Keratinocyte (primary cell): Measurements from ENCODE around the gene BORCS5.

ENCODE experiments used
- CTCF ChIP-seq, 3 experiments: IDR thresholded peaks in 1 of 3; conservative IDR thresholded peaks in 1 of 3; optimal IDR thresholded peaks in 1 of 3; 2 replicates in 2 of 3; 3 replicates in 1 of 3; pipeline versions ENCODE3 to v1.5.1; 2011; ENCODE audit warnings: low read length in 3 of 3, mild to moderate bottlenecking in 3 of 3, moderate library complexity in 2 of 3, control low read depth in 1 of 3, inconsistent platforms in 1 of 3; ENCODE audit not compliant: insufficient read depth in 2 of 3; ENCODE audit errors: extremely low read depth in 1 of 3
- EZH2 ChIP-seq: IDR thresholded peaks from one replicate; pipeline ENCODE4 v1.6.1; 2012; ENCODE audit warnings: inconsistent platforms, mild to moderate bottlenecking, low read length, moderate library complexity

- TF ChIP-seq EZH2 (no peak), CTCF (optimal IDR thresholded peaks at IDR 0.05 in 1 of 3, IDR thresholded peaks at IDR 0.05 in 1 of 3, conservative IDR thresholded peaks at IDR 0.05 in 1 of 3; ENCODE audit: extremely low read depth in 1 of 3, insufficient read depth in 2 of 3, low read length in 3 of 3) (peak in 2 of 3 experiments; percentile 35 to 53)
Observed at GRCh38 chr12:12356896-12357718, at the start of gene BORCS5.
